ENCODE data around the gene UBE2Q1. TPM values are rescaled to one million over a fixed set of nuclear protein-coding genes. Genes with fewer than 3 reads are reported as not detected.

UBE2Q1 gene
- total and polyA plus RNA-seq, 2 of the 8 experiments (the other 6 are each of a cell fraction or from before 2014, with no cell fraction given): 13.2 to 95.8 TPM

GRCh38 chr1:154578058-154578418, 19.6 kb upstream of the UBE2Q1 start:
- peaks cover 6 to 21% of the 10 kb centered on the region in 2 experiments for H4K20me1 ChIP-seq (replicated peaks in 1 of 2; ENCODE audit: control insufficient read depth in 1 of 2, insufficient read depth in 2 of 2, low read length in 2 of 2)
- H3K79me2 ChIP-seq (ENCODE audit: control insufficient read depth in 1 of 2, insufficient read depth in 2 of 2, low read length in 2 of 2): no peaks in the 10 kb centered on the region
- DNase-seq (ENCODE audit: low read depth in 1 of 2, low spot score in 2 of 2) (no peak), FAIRE-seq (no peak)
- 91% methylated on average over 6 of the region's 6 CpGs; no CpG with 5 or more reads in 1 of the 2 experiments for WGBS, 2 experiments (ENCODE audit: extremely low coverage in 1 of 2, insufficient coverage in 1 of 2, insufficient read length in 1 of 2, insufficient replicate concordance in 2 of 2, low coverage in 1 of 2, low lambda C conversion rate in 2 of 2, missing lambda C conversion rate in 1 of 2)
- no peaks in the 10 kb centered on the region for H3K23me2 ChIP-seq (ENCODE audit: low read depth, low read length)
- no peak overlapping the region for H4K8ac ChIP-seq (ENCODE audit: extremely low read depth, insufficient read depth, low read length)
- H3K56ac ChIP-seq (replicated peaks; ENCODE audit: insufficient read length, low read depth, low read length): no peak overlapping the region
- TF ChIP-seq CREB1 (IDR thresholded peaks at IDR 0.05) (no peak), HDAC6 (IDR thresholded peaks at IDR 0.05; ENCODE audit: low read depth, low read length) (no peak), CBX8 (IDR thresholded peaks at IDR 0.05; ENCODE audit: borderline replicate concordance, low read depth, low read length) (no peak), CHD1 (IDR thresholded peaks at IDR 0.05; ENCODE audit: low read depth, low read length) (no peak), SAP30 (IDR thresholded peaks at IDR 0.05; ENCODE audit: insufficient read depth, insufficient replicate concordance, low read length) (no peak), CTBP2 (IDR thresholded peaks at IDR 0.05; ENCODE audit: borderline replicate concordance, insufficient read depth, insufficient read length, low read length) (no peak), ZNF274 (IDR thresholded peaks at IDR 0.05; ENCODE audit: borderline replicate concordance, extremely low read depth, low read length) (no peak), ATF3 (IDR thresholded peaks at IDR 0.05; ENCODE audit: insufficient read depth, low read depth, low read length) (no peak), TCF12 (IDR thresholded peaks at IDR 0.05; ENCODE audit: low read depth, low read length) (no peak), SIRT6 (IDR thresholded peaks at IDR 0.05; ENCODE audit: low read length) (no peak), ASH2L (IDR thresholded peaks at IDR 0.05; ENCODE audit: low read length) (no peak), BRCA1 (IDR thresholded peaks at IDR 0.05; ENCODE audit: low read depth, low read length) (no peak), POLR2A (IDR thresholded peaks at IDR 0.05; ENCODE audit: control extremely low read depth in 1 of 2, low read depth in 2 of 2, low read length in 2 of 2) (no peak), GTF2F1 (IDR thresholded peaks at IDR 0.05; ENCODE audit: borderline replicate concordance, low read depth, low read length) (no peak)
- no peak overlapping the region for H4K5ac ChIP-seq (ENCODE audit: insufficient read length, low read depth, low read length)
- H3K9ac ChIP-seq (replicated peaks in 1 of 4; ENCODE audit: extremely low read depth in 1 of 4, low read depth in 3 of 4, low read length in 3 of 4): no peak overlapping the region
- H3K79me1 ChIP-seq (ENCODE audit: low read depth, low read length): no peaks in the 10 kb centered on the region; the same call in 1 of the 2 replicates
- no peak overlapping the region for H3K27ac ChIP-seq (ENCODE audit: low read depth, low read length)
- no peak overlapping the region for H2BK20ac ChIP-seq (ENCODE audit: low read length)
- no peak overlapping the region for H2AFZ ChIP-seq (ENCODE audit: low read length)
- no peak overlapping the region for H3K4me2 ChIP-seq (ENCODE audit: insufficient read depth in 1 of 2, low read depth in 2 of 2, low read length in 2 of 2)
- H3K18ac ChIP-seq (ENCODE audit: extremely low read depth, low read length): no peak overlapping the region
- no peak overlapping the region for H2BK12ac ChIP-seq (ENCODE audit: low read depth, low read length)
- H3K9me3 ChIP-seq (ENCODE audit: insufficient read depth in 2 of 2, low read depth in 1 of 2, low read length in 1 of 2): no peaks in the 10 kb centered on the region
- no peak overlapping the region for H4K91ac ChIP-seq (replicated peaks; ENCODE audit: insufficient read length, low read length)
- H3K4me1 ChIP-seq (replicated peaks in 1 of 4; ENCODE audit: control insufficient read depth in 3 of 4, insufficient read depth in 4 of 4, low read length in 3 of 4): no peaks in the 10 kb centered on the region; a peak in 1 of 7 replicates
- H2BK120ac ChIP-seq (replicated peaks; ENCODE audit: low read depth, low read length): no peak overlapping the region
- H2BK15ac ChIP-seq (ENCODE audit: low read length): no peak overlapping the region
- H2BK5ac ChIP-seq (ENCODE audit: low read depth, low read length): no peak overlapping the region
- H3K23ac ChIP-seq (ENCODE audit: insufficient read length): no peak overlapping the region
- ChIA-PET POLR2A (ENCODE audit: partially characterized antibody) (interaction anchor here (1.2 to 1.5 kb wide), 3 partner anchors 16 to 97 kb away, joined by 3 to 7 read pairs (median 4); no protein-coding TSS in a partner anchor), CTCF (ENCODE audit: partially characterized antibody) (interaction anchor here (0.8 to 3.3 kb wide), 7 partner anchors 9 to 366 kb away, joined by 3 to 15 read pairs (median 4); no protein-coding TSS in a partner anchor)
- peaks cover 27 to 44% (median 34%) of the 10 kb centered on the region in 4 experiments for H3K36me3 ChIP-seq (ENCODE audit: control insufficient read depth in 2 of 4, insufficient read depth in 4 of 4, low read length in 3 of 4)
- H3K27me3 ChIP-seq (replicated peaks in 1 of 4; ENCODE audit: control insufficient read depth in 3 of 4, extremely low read depth in 1 of 4, insufficient read depth in 3 of 4, low read length in 3 of 4): no peaks in the 10 kb centered on the region
- no peak overlapping the region for H3K4me3 ChIP-seq (ENCODE audit: extremely low read depth in 1 of 4, insufficient read depth in 2 of 4, low read depth in 3 of 4, low read length in 4 of 4)
- no peak overlapping the region for H2AK5ac ChIP-seq (ENCODE audit: low read depth, low read length)
- no peak overlapping the region for H3K14ac ChIP-seq (ENCODE audit: insufficient read length)
- no peak overlapping the region for H3K4ac ChIP-seq (replicated peaks; ENCODE audit: insufficient read length, low read depth, low read length)

All from H1 (cell line).